GM19395 (cell line): Measurements from ENCODE around the gene SLC2A1.

Experiments used
- ATAC-seq: cut with Tn5 transposase; IDR thresholded peaks from one replicate; pipeline ENCODE4 v1.9.1; 2021; ENCODE audit warnings: mild to moderate bottlenecking, moderate library complexity; ENCODE audit not compliant: unreplicated experiment

The SLC2A1 gene

DNA sequence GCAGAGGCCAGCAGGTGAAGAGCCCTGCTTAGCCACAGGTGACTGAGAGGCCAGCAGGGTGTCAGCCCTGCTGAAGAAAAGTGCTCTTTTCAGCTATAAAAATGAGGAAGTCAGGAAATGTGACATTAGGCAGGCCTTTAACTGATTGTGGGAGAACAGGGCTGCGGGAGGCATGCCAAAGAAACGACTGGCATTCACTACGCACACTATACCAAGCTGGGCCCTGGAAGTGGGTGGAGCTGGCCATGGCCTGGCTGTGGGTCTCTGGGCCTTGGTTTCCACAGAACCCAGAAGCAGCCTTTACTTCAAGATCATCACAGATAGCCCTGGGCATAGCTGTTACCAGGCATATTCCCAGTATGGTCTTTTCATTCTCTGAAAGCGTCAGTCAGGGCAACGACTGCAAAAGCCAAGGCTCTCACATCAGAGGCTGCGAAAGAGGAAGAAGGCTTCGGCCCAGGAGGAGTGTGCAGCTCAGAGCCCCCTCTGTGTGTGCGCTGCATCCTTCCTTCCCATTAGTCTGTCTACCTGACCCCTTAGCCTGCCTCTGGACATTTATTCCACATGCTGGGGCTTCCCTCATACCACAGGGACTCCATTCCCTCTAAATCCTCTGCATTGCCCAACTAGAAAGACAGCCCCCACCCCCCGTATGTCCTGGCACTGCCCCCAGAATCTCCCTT, 14.3 kb downstream of the SLC2A1 start:
- no peak for ATAC-seq

- no peak for ATAC-seq
Measured at GRCh38 chr1:42943728-42944127, 14.9 kb downstream of the SLC2A1 start.

DNA sequence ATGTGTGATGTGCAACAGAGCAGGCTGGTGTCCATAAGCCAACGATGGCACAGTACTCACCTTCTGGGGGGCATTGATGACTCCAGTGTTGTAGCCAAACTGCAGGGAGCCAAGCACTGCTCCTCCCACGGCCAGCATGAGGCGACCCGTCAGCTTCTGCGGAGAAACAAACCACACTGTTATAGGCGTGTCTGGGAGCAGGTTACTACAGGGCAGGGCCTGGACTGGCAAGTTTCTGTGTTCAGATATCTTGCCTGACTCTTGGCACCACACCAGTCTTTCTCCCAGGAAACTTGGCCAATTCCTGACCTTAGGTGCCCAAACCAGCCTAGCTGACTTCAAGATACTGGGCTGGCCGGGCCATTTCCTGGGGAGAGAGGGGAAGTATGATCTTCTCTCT, 15.5 kb downstream of the SLC2A1 start:
- no peak for ATAC-seq

DNA sequence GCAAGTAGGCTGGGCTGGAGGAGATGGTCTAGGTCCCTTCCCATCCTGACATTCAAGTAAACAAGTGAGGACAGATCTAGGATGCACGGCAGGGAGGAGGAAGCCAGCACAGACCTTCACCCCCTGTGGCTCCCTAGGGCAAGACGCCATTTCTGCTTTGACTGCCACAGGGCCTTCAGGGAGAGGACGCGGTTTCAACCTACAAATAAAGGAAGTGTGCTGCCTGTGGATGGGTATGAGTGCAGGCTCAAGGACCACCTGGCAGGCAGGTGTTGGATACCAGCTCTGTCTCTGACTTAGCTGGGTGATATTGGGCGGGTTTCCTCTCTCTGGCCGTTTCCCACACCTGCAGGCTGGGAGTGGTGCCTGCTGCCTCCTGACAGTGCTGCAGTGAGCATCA, 16.2 kb downstream of the SLC2A1 start:
- no peak for ATAC-seq

GRCh38 chr1:42941640-42942330, 16.9 kb downstream of the SLC2A1 start:
- no peak for ATAC-seq

GRCh38 chr1:42940851-42941639, 17.6 kb downstream of the SLC2A1 start:
- no peak for ATAC-seq

- ATAC-seq = no peak
Measured at GRCh38 chr1:42938645-42939615, 19.7 kb downstream of the SLC2A1 start.

DNA sequence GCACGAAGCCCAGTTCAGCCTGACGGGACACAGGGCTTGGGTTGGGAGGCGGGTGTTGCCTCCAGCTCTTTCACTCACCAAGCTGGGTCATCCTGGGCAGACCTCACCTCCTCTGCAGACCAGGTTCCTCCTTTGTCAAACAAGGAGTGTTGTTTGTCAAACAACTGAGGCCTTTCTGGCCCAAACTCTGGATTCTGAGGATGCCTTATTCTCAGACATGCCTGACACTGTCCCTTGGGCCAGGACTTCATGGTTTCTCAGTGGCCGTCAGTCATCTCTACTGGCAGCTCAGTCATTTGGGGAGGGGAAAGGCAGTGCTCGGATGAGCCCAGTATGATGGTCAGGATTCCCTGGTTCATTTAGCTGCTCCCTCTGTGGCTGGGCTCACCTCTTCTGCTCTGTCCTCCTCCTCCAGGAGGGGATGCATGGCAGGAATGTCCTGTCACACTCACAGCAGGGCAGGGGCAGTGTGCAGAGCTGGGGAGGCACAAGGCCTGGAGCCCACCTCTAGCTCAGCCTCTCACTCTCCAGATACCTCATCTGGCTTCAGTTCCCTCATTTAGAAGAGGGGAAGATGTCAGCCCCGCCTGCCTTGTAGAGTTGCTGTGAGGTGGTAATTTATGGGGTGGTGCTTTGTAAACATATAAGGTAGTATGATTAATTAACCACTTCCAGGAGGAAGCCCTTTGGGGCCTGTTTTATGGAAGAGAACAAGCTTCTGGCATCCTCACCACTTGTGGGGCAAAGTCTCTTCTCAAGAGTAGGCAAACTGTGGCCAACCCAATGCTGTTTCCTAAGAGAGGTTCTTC, 20.6 kb downstream of the SLC2A1 start:
- no peak for ATAC-seq

- ATAC-seq = no peak
Measured at GRCh38 chr1:42937141-42937696, 21.4 kb downstream of the SLC2A1 start.

- ATAC-seq = no peak
Measured at GRCh38 chr1:42936309-42937078, 22.2 kb downstream of the SLC2A1 start.

GRCh38 chr1:42935971-42936308, 22.7 kb downstream of the SLC2A1 start:
- no peak for ATAC-seq

DNA sequence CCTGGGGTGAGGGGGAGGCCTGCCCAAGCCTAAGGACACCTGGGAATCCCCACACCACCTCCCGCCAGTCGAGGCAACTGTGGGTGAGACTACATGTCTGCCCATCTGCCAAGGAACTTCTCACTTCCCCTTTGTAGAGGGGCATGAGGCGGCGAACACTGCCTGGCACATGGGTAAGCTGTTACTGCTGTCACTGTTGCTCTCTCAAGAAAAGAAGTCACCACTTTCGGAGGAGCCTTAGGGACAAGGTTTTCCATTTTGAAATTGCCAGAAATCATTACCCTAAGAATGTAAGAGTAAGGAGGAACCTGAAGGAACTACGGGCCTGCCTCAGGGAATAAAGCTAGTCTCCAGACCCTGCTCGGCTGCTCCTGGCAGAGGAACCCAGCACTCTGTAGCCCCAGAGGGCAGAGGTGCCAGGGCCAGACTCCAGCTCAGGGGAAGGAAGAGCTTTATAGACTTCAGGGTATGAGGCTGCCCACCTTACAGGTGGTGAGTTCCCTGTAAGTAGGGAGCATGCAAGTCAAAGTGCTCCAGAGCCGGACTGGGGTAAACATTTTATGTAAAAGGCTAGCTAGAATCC, 23.3 kb downstream of the SLC2A1 start:
- ATAC-seq = no peak

DNA sequence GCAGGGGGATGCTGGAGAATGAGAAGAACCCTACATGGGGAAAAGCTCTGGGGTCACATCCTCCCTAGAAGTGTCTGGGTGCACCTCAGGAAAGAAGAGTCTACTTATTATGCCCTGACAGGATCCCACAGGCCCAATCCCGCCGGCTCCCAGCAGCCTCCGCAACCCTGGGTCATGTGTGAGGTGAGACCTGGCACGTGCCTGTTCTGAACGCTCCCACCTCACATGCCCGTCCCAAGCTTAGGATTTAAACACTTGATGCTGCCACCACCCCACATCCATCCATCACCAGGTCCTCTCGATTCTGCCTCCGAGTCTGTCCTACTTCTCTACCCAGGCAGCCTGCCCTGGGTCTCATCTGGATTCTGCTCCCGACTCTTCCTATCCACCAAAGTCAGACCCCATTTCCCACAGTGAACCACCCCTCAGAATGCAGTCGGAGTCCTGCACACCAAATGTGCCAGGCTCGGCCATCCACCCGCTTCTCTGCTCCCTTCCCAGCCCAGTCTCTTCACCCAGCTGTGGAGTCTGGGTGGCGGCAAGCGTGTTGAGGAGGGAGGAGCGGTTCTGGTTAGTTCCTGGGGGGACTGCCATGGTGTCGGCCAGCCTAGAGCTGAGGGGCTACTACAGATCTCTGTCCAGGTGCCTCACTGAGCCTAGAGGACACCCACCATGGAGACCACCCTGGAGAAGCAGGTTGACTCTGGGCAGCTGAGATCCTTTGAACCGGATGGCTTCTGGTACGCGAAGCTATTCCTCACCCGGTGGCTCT, 23.9 kb downstream of the SLC2A1 start:
- ATAC-seq = no peak

GRCh38 chr1:42933610-42934491, 24.8 kb downstream of the SLC2A1 start:
- ATAC-seq = no peak

DNA sequence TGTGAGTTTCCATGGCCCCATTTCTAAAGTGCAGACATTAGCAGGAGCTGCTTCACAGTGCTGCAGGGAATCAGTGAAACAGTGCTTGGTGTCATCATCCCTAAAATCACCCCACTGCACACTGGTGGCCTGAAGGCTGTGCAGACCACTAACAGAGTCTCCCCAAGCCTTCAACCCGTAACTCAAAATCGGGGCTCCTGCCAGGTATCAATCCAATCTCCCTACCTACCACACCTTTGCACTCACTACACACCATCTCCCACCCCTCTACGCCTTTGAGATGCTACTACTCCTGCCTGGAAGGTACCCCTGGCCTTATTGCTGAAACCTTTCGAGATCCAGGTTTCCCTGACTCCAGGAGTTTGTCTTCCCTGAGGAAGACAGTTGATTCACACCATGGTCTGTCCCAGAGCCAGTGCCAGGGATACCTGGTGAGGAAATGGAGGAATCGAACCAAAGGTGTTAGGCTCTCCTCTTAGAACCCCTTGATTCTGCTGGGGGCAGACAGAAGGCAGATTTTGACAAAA, 25.5 kb downstream of the SLC2A1 start:
- no peak for ATAC-seq

DNA sequence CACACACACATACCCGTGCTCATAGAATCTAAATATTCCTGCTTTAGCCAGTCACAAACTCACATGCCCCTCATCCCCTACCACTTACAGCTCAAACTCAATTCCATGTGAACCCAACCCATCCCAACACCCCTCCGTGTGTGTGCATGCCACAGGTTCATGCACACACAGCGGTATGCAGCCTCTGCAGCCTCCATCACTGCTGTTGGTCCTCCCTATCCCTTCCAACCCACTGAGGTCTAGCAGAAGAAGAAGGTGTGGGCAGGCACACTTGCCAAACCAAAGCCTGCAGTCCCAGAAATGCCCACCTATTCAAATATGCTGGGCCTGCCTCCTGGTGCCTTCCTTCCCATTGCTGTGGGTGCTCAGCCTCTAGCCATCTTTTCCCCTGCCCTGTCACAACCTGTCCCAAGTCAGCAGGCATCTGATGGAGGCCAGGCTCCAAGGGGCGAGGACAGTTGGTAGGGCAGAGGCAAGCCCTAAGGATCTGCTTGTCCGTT, 26.2 kb downstream of the SLC2A1 start:
- no peak for ATAC-seq
